Activated naive CD8-positive, alpha-beta T cell treated with anti-CD3 and anti-CD28 coated beads, Interleukin-2, amount 10 ng/mL, durations not matched to agents 7 days and 5 days (primary cell): ENCODE measurements around the gene COPZ2. TPM values are rescaled to one million over a fixed set of nuclear protein-coding genes. Genes with fewer than 3 reads are reported as not detected.
"Not testable (repeated sequence)": the region's sequence is repeated elsewhere in the genome, so short reads cannot be mapped to it uniquely, and the experiment has no call there.

Source experiments
- ATAC-seq: fragments of 150-1000 bp; cut with Tn5 transposase; one replicate; pipeline ENCODE4 v1.10.0; 2021; ENCODE audit warnings: low read depth, moderate library complexity
- POLR2A ChIA-PET: fragments of 350-600 bp; sonication (Branson Sonifier 250); formaldehyde crosslinking; loops from one replicate; lab custom pipeline; 2021; ENCODE audit warnings: antibody characterized with exemption; lab: Charles Lee
- DNase-seq: peaks from one replicate; pipeline ENCODE4 v3.0.0; 2021
- H3K27ac Mint-ChIP-seq: one replicate; pipeline ENCODE4 v1.8.0; 2022; ENCODE audit warnings: mild to moderate bottlenecking, mixed read lengths
- H3K27me3 Mint-ChIP-seq: one replicate; pipeline ENCODE4 v1.8.0; 2022; ENCODE audit warnings: mild to moderate bottlenecking, moderate library complexity, mixed read lengths
- H3K36me3 Mint-ChIP-seq: one replicate; pipeline ENCODE4 v1.8.0; 2021; ENCODE audit warnings: mild to moderate bottlenecking, mixed read lengths
- H3K4me1 Mint-ChIP-seq: one replicate; pipeline ENCODE4 v1.8.0; 2021; ENCODE audit warnings: mixed read lengths
- H3K4me3 Mint-ChIP-seq: one replicate; pipeline ENCODE4 v1.8.0; 2022; ENCODE audit warnings: mild to moderate bottlenecking, moderate library complexity, mixed read lengths
- H3K9me3 Mint-ChIP-seq: one replicate; pipeline ENCODE4 v1.8.0; 2021; ENCODE audit warnings: mixed read lengths
- total RNA-seq, 2 experiments: library from RNA; stranded (reverse); gene quantifications; one replicate each; pipeline ENCODE4 v1.2.3, GENCODE V29; 2021

Gene COPZ2
- total RNA-seq, 2 experiments from 2014 or later = 6.1 to 8.8 TPM

GRCh38 chr17:48038687-48039086, 1.1 kb upstream of the COPZ2 start:
- no peak for ATAC-seq
- H3K9me3 Mint-ChIP-seq = no peaks in the 10 kb centered on the region
- H3K36me3 Mint-ChIP-seq = peaks cover 2% of the 10 kb centered on the region
- DNase-seq = no peak
- no peak overlapping the region for H3K27ac Mint-ChIP-seq
- POLR2A ChIA-PET = interaction anchor here (1.4 kb wide), 1 partner anchor 9 kb away, joined by 5 read pairs; the partner anchor contains the start of gene NFE2L1
- peaks cover 20% of the 10 kb centered on the region for H3K4me1 Mint-ChIP-seq
- H3K4me3 Mint-ChIP-seq = peak overlapping the region; percentile 94
- peaks cover 18% of the 10 kb centered on the region for H3K27me3 Mint-ChIP-seq

GRCh38 chr17:48037838-48038323, 284 bp upstream of the COPZ2 start:
- H3K27me3 Mint-ChIP-seq = peaks cover 25% of the 10 kb centered on the region
- ATAC-seq (no peak), DNase-seq (peak; percentile 44)

DNA sequence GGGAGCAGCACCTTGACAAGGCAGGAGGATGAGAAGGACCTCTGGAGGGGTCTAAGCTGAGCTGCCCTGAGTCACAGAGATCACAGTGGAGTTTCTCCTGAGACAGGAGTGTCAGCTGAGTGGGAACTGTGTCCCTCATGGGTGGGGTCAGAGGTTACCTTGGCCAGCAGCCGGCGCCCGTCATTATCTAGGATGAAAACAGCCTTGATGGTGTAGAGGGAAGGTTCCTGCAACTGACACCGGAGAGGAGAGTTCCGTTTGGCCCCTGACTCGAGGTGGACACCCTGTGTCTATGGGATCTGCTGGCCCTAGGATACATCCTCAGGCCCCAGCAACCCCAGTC, 933 bp downstream of the COPZ2 start:
- Mint-ChIP-seq H3K4me1 (peaks cover 9% of the 10 kb centered on the region), H3K27ac (no peak overlapping the region), H3K27me3 (peaks cover 32% of the 10 kb centered on the region), H3K9me3 (no peaks in the 10 kb centered on the region), H3K4me3 (peak overlapping the region; percentile 79), H3K36me3 (peaks cover 2% of the 10 kb centered on the region)
- ATAC-seq = no peak
- no peak for DNase-seq
- POLR2A ChIA-PET = interaction anchor here (1.0 to 3.4 kb wide), 2 partner anchors 9 to 12 kb away, joined by 3 to 20 read pairs; partner anchors contain the start of gene NFE2L1

More at GRCh38 chr17:48037838-48038323, 284 bp upstream of the COPZ2 start:
- peak overlapping the region; percentile 80 for H3K27ac Mint-ChIP-seq
- H3K36me3 Mint-ChIP-seq = peaks cover 2% of the 10 kb centered on the region
- H3K9me3 Mint-ChIP-seq = no peaks in the 10 kb centered on the region
- H3K4me3 Mint-ChIP-seq = peak overlapping the region; percentile 94
- POLR2A ChIA-PET = interaction anchor here (3.4 kb wide), 1 partner anchor 10 kb away, joined by 20 read pairs; the partner anchor contains the start of gene NFE2L1
- peaks cover 13% of the 10 kb centered on the region for H3K4me1 Mint-ChIP-seq

GRCh38 chr17:48034734-48035133, 2.9 kb downstream of the COPZ2 start:
- not testable (repeated sequence) for DNase-seq, H3K4me1 Mint-ChIP-seq, H3K27ac Mint-ChIP-seq, H3K36me3 Mint-ChIP-seq, H3K9me3 Mint-ChIP-seq, H3K4me3 Mint-ChIP-seq, ATAC-seq
- H3K27me3 Mint-ChIP-seq = peaks cover 40% of the 10 kb centered on the region
- POLR2A ChIA-PET = interaction anchor here (3.4 kb wide), 1 partner anchor 14 kb away, joined by 20 read pairs; the partner anchor contains the start of gene NFE2L1

- POLR2A ChIA-PET = interaction anchor here (0.7 kb wide), 1 partner anchor 154 kb away, joined by 4 read pairs; no protein-coding TSS in a partner anchor
- no peaks in the 10 kb centered on the region for H3K36me3 Mint-ChIP-seq
- DNase-seq (no peak), ATAC-seq (no peak)
- no peak overlapping the region for H3K27ac Mint-ChIP-seq
- H3K9me3 Mint-ChIP-seq = no peaks in the 10 kb centered on the region
- H3K4me3 Mint-ChIP-seq = no peak overlapping the region
- H3K27me3 Mint-ChIP-seq = peaks cover 39% of the 10 kb centered on the region
- peaks cover 2% of the 10 kb centered on the region for H3K4me1 Mint-ChIP-seq
Measured at GRCh38 chr17:48031966-48032365, 5.6 kb downstream of the COPZ2 start.

- peaks cover 13% of the 10 kb centered on the region for H3K4me1 Mint-ChIP-seq
- H3K27me3 Mint-ChIP-seq = peaks cover 32% of the 10 kb centered on the region
- POLR2A ChIA-PET = no interaction called here
- ATAC-seq (no peak), DNase-seq (no peak)
- no peak overlapping the region for H3K27ac Mint-ChIP-seq
- H3K4me3 Mint-ChIP-seq = no peak overlapping the region
- no peaks in the 10 kb centered on the region for H3K9me3 Mint-ChIP-seq
- no peaks in the 10 kb centered on the region for H3K36me3 Mint-ChIP-seq
Measured at GRCh38 chr17:48030531-48030930, 7.1 kb downstream of the COPZ2 start.

- Mint-ChIP-seq H3K36me3 (no peaks in the 10 kb centered on the region), H3K4me1 (peaks cover 21% of the 10 kb centered on the region), H3K27me3 (peaks cover 30% of the 10 kb centered on the region), H3K4me3 (no peak overlapping the region), H3K27ac (no peak overlapping the region), H3K9me3 (no peaks in the 10 kb centered on the region)
- ATAC-seq (no peak), DNase-seq (no peak)
- POLR2A ChIA-PET = no interaction called here
Measured at GRCh38 chr17:48028736-48029135, 8.9 kb downstream of the COPZ2 start.

DNA sequence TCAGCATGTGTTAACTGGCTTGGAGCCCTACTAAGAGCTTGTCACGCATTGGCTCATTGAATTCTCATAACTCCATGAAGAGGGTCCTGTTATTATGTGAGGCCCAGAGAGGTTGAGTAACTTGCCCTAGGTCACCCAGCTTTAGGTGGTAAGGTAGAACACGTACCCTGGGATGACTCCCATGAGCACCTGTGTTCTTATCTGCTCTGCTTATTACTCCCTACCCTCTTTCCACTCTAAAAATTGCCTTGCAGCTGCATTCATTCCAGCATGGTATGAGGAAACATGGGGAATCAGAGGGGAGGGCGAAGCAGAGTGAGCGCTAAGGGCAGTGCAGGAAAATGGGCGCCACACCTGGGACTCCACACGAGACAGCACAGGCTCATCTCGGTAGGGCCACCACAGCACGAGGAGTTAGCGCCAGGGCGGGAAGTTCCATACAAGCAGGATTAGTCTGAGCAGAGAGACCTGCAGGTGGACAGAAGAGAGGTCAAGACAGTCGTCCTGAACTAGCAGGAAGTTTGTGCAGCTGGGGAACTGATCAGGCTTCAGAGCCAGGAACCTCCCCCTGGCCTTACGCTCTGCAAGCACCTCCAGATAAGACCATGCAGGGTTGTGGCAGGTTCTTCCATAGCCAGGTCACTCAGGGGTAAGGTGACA, 10.1 kb downstream of the COPZ2 start:
- Mint-ChIP-seq H3K27ac (no peak overlapping the region), H3K27me3 (peaks cover 27% of the 10 kb centered on the region), H3K36me3 (no peaks in the 10 kb centered on the region), H3K4me3 (no peak overlapping the region), H3K4me1 (peaks cover 23% of the 10 kb centered on the region), H3K9me3 (no peaks in the 10 kb centered on the region)
- POLR2A ChIA-PET = interaction anchor here (0.9 to 3.1 kb wide), 3 partner anchors 10 to 46 kb away, joined by 3 to 15 read pairs (median 6); partner anchors contain the start of gene NFE2L1
- ATAC-seq = no peak
- no peak for DNase-seq

GRCh38 chr17:48026502-48027321, 10.9 kb downstream of the COPZ2 start:
- H3K27ac Mint-ChIP-seq = no peak overlapping the region
- peak; percentile 31 for ATAC-seq
- DNase-seq = peak; percentile 77
- POLR2A ChIA-PET = interaction anchor here (0.9 to 3.1 kb wide), 3 partner anchors 10 to 47 kb away, joined by 3 to 15 read pairs (median 6); partner anchors contain the start of gene NFE2L1
- H3K36me3 Mint-ChIP-seq = no peaks in the 10 kb centered on the region
- no peaks in the 10 kb centered on the region for H3K9me3 Mint-ChIP-seq
- H3K4me3 Mint-ChIP-seq = no peak overlapping the region
- H3K4me1 Mint-ChIP-seq = peaks cover 23% of the 10 kb centered on the region
- H3K27me3 Mint-ChIP-seq = peaks cover 26% of the 10 kb centered on the region

DNA sequence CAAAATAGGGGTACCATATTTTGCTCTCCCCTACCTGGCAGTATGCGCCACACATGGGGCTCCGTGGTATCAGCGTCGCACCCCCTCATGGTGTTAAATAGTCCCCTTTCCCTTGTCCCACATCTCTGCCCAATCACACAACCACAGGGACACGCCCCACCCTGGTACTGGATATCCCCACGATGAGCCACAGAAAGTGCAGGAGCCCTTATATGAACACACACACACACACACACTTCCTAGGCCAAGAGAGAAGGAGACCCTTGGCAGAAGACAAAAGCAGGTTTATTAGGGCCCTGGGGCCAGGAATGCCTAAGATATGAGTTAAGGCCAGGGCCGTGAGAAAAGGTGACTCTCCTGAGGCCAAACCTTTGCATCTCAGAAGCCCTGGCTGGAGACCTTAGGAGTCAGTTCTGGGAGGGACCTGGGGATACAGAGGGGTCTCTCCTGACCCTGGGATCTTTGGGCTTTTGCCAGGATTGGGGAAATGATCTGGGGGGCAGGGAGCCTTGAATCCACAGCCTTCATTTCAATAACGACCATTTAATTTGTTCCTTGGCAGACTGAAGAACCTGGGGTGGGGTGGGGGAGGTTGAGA, 11.6 kb downstream of the COPZ2 start:
- DNase-seq (no peak), ATAC-seq (no peak)
- Mint-ChIP-seq H3K27ac (no peak overlapping the region), H3K27me3 (peaks cover 25% of the 10 kb centered on the region), H3K36me3 (no peaks in the 10 kb centered on the region), H3K4me1 (peaks cover 24% of the 10 kb centered on the region), H3K4me3 (peak overlapping the region; percentile 85), H3K9me3 (no peaks in the 10 kb centered on the region)
- POLR2A ChIA-PET = interaction anchor here (0.8 to 3.1 kb wide), 3 partner anchors 22 to 48 kb away, joined by 4 to 15 read pairs (median 6); partner anchors contain the start of gene NFE2L1

GRCh38 chr17:48025040-48025903, 12.3 kb downstream of the COPZ2 start:
- peak; percentile 88 for ATAC-seq

More at GRCh38 chr17:48025040-48025903, 12.3 kb downstream of the COPZ2 start:
- Mint-ChIP-seq H3K9me3 (no peaks in the 10 kb centered on the region), H3K36me3 (no peaks in the 10 kb centered on the region), H3K27ac (peak overlapping the region; percentile 69), H3K4me1 (peaks cover 24% of the 10 kb centered on the region), H3K27me3 (peaks cover 24% of the 10 kb centered on the region), H3K4me3 (peak overlapping the region; percentile 85)
- POLR2A ChIA-PET = interaction anchor here (0.8 to 3.1 kb wide), 2 partner anchors 23 to 48 kb away, joined by 4 to 15 read pairs; partner anchors contain the start of gene NFE2L1
- peak; percentile 96 for DNase-seq
